SK-N-SH (cell line): Measurements from ENCODE around the gene C12orf56. TPM values are rescaled to one million over a fixed set of nuclear protein-coding genes. Genes with fewer than 3 reads are reported as not detected.
A peak's percentile ranks its signal among the peaks of the same experiment; 100 is the strongest.
"Not testable (repeated sequence)": the region's sequence is repeated elsewhere in the genome, so short reads cannot be mapped to it uniquely, and the experiment has no call there.

Source experiments
- CTCF ChIA-PET: fragments of 300-600, 350-600 bp; formaldehyde crosslinking; extraction: SDS; loops from one replicate; lab custom pipeline; 2021; lab: Yijun Ruan, JAX
- POLR2A ChIA-PET: fragments of 350-600 bp; sonication (Branson Sonifier 250); formaldehyde crosslinking; extraction: SDS; loops from one replicate; lab custom pipeline; 2020; ENCODE audit warnings: antibody characterized with exemption, inconsistent platforms; lab: Yijun Ruan, JAX
- DNase-seq: peaks from one replicate; pipeline ENCODE4 v3.0.0; 2012
- H2AFZ ChIP-seq: fragments of 200-600 bp; sonication (generic); 2 replicates; pipeline ENCODE4 v1.8.1; 2016; ENCODE audit warnings: antibody characterized with exemption, mild to moderate bottlenecking, low read depth
- H3F3A ChIP-seq: fragments of 200-600 bp; sonication (generic); replicated peaks from 2 replicates; pipeline ENCODE3; 2016; ENCODE audit warnings: antibody characterized with exemption, mild to moderate bottlenecking; ENCODE audit not compliant: insufficient read depth
- H3K27ac ChIP-seq, 2 experiments: fragments of 200-500 bp in 1 of 2; fragments of 200-600 bp in 1 of 2; sonication (Bioruptor generic) in 1 of 2; sonication (generic), shearing (Covaris generic) in 1 of 2; 2 replicates each; pipeline versions ENCODE4 v1.5.1 to v1.6.1; 2014 to 2016; ENCODE audit warnings: low read depth in 2 of 2, inconsistent platforms in 1 of 2, low read length in 1 of 2, mild to moderate bottlenecking in 1 of 2, mixed read lengths in 1 of 2
- H3K27me3 ChIP-seq: fragments of 200-600 bp; sonication (generic), shearing (Covaris generic); 2 replicates; pipeline ENCODE4 v1.6.1; 2016; ENCODE audit warnings: mixed run types; ENCODE audit not compliant: insufficient read depth
- H3K36me3 ChIP-seq, 2 experiments: fragments of 200-500 bp in 1 of 2; fragments of 200-600 bp in 1 of 2; sonication (Bioruptor generic) in 1 of 2; sonication (generic) in 1 of 2; replicated peaks in 1 of 2; 2 replicates each; pipeline versions ENCODE3 to v1.5.1; 2014 to 2016; ENCODE audit warnings: low read length in 1 of 2, mild to moderate bottlenecking in 1 of 2; ENCODE audit not compliant: insufficient read depth in 2 of 2, control insufficient read depth in 1 of 2
- H3K4me1 ChIP-seq, 2 experiments: fragments of 200-500 bp in 1 of 2; fragments of 200-600 bp in 1 of 2; sonication (Bioruptor generic) in 1 of 2; sonication (generic), shearing (Covaris generic) in 1 of 2; 2 replicates each; pipeline versions ENCODE4 v1.5.1 to v1.6.1; 2014 to 2016; ENCODE audit warnings: low read depth in 1 of 2, low read length in 1 of 2, mixed run types in 1 of 2; ENCODE audit not compliant: insufficient read depth in 2 of 2, control insufficient read depth in 1 of 2
- H3K4me2 ChIP-seq: fragments of 200-600 bp; sonication (generic), shearing (Covaris generic); 2 replicates; pipeline ENCODE4 v1.6.1; 2017; ENCODE audit warnings: mixed run types
- H3K4me3 ChIP-seq, 2 experiments: fragments of 200-500 bp in 1 of 2; fragments of 200-600 bp in 1 of 2; sonication (Bioruptor generic) in 1 of 2; sonication (generic), shearing (Covaris generic) in 1 of 2; 2 replicates each; pipeline versions ENCODE4 v1.5.1 to v1.8.1; 2014 to 2016; ENCODE audit warnings: low read depth in 2 of 2, inconsistent platforms in 1 of 2, low read length in 1 of 2, mild to moderate bottlenecking in 1 of 2, mixed read lengths in 1 of 2, moderate library complexity in 1 of 2
- H3K79me2 ChIP-seq: fragments of 200-600 bp; sonication (generic); 2 replicates; pipeline ENCODE4 v1.8.1; 2017; ENCODE audit warnings: mild to moderate bottlenecking; ENCODE audit not compliant: insufficient read depth
- H3K9ac ChIP-seq: fragments of 200-600 bp; sonication (generic); 2 replicates; pipeline ENCODE4 v1.6.1; 2017; ENCODE audit warnings: mixed run types
- H3K9me2 ChIP-seq: fragments of 200-600 bp; sonication (generic); 2 replicates; pipeline ENCODE4 v1.6.1; 2017; ENCODE audit warnings: mixed run types
- H3K9me3 ChIP-seq: fragments of 200-600 bp; sonication (generic); 2 replicates; pipeline ENCODE4 v1.6.1; 2017; ENCODE audit warnings: mixed run types, mild to moderate bottlenecking, moderate library complexity
- H4K20me1 ChIP-seq: fragments of 200-600 bp; sonication (generic); 2 replicates; pipeline ENCODE4 v1.6.1; 2017; ENCODE audit warnings: mild to moderate bottlenecking, mixed run types; ENCODE audit not compliant: insufficient read depth
- POLR2AphosphoS5 ChIP-seq: IDR thresholded peaks from 2 replicates; pipeline ENCODE4 v1.6.1; 2012; ENCODE audit warnings: low read depth, low read length
- RFX5 ChIP-seq: IDR thresholded peaks from 2 replicates; pipeline ENCODE4 v1.6.1; 2012; ENCODE audit warnings: mild to moderate bottlenecking, improper control_type of control experiment, low read length
- SMC3 ChIP-seq: IDR thresholded peaks from 2 replicates; pipeline ENCODE4 v1.6.1; 2012; ENCODE audit warnings: low read depth, low read length, improper control_type of control experiment
- TAF1 ChIP-seq: IDR thresholded peaks from 2 replicates; pipeline ENCODE4 v1.6.1; 2012; ENCODE audit warnings: low read depth, mild to moderate bottlenecking, low read length, moderate library complexity, borderline replicate concordance
- USF1 ChIP-seq: IDR thresholded peaks from 2 replicates; pipeline ENCODE4 v1.4.0; 2012; ENCODE audit warnings: low read depth, borderline replicate concordance
- YY1 ChIP-seq: IDR thresholded peaks from 2 replicates; pipeline ENCODE4 v1.4.0; 2012; ENCODE audit warnings: low read depth, mild to moderate bottlenecking
- WGBS: methylation state at CpG from one replicate; pipeline ENCODE4 v1.1.6; 2017; ENCODE audit warnings: low lambda C conversion rate; 5-methylcytosine and 5-hydroxymethylcytosine counted together
- polyA plus RNA-seq, 3 experiments: library from polyadenylated mRNA; depleted of rRNA; stranded (reverse); fragments of >200 nt; gene quantifications; 2 replicates each; pipeline ENCODE4 v1.2.3, GENCODE V29; 2012
- TF ChIP-seq, protein P1 (sequence below): fragments of 150-350 bp; IDR thresholded peaks from 2 replicates; pipeline ENCODE4 v1.6.1; 2016; ENCODE audit warnings: mild to moderate bottlenecking, low read depth, low read length
- TF ChIP-seq, protein P2 (sequence below): IDR thresholded peaks from 2 replicates; pipeline ENCODE4; 2012
- TF ChIP-seq, protein P3 (sequence below): IDR thresholded peaks from 2 replicates; pipeline ENCODE4 v1.4.0; 2012; ENCODE audit warnings: low read depth, borderline replicate concordance

C12orf56 gene
- polyA plus RNA-seq, 1 of the 3 experiments (the other 2 are of a cell fraction): not detected

DNA sequence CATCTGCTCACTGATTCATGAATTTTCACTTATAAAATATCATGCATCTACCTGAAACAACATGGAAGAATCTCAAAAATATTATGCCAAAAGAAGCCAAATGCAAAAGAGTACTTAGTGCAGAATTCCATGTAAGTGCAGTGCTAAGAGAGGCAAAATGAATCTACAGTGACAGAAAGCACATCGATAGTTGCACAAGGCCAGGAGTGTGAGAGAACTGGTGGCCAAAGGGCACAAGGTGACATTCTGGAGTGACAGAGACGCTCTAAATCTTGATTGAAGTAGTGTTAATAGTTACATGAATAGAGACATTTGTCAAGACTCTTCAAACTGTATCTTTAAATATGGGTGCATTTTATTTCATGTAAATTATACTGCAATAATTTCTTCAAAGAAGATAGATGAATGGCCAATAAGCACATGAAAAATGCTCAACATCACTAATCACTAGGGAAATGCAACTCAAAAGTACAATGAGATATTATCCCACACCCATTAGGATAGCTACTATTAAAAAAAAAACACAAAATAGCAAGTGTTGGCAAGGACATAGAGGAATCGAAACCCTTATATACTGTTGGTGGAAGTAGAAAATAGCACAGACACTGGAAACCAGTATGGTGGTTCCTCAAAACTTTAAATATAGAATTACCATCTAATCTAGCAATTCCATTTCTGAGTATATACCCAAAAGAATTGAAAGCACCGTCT lies 96.7 kb downstream of the C12orf56 start:
- no peak overlapping the region for H3K4me2 ChIP-seq
- no peak overlapping the region for H3K27ac ChIP-seq
- 0 out of 2 replicates have a peak, but pooled peaks have one; percentile 47 for TF ChIP-seq RFX5
- no peak for TF ChIP-seq TAF1
- TF ChIP-seq SMC3: no peak
- TF ChIP-seq, protein P1, sequence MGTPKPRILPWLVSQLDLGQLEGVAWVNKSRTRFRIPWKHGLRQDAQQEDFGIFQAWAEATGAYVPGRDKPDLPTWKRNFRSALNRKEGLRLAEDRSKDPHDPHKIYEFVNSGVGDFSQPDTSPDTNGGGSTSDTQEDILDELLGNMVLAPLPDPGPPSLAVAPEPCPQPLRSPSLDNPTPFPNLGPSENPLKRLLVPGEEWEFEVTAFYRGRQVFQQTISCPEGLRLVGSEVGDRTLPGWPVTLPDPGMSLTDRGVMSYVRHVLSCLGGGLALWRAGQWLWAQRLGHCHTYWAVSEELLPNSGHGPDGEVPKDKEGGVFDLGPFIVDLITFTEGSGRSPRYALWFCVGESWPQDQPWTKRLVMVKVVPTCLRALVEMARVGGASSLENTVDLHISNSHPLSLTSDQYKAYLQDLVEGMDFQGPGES: no peak
- no peak for TF ChIP-seq YY1
- TF ChIP-seq, protein P2, sequence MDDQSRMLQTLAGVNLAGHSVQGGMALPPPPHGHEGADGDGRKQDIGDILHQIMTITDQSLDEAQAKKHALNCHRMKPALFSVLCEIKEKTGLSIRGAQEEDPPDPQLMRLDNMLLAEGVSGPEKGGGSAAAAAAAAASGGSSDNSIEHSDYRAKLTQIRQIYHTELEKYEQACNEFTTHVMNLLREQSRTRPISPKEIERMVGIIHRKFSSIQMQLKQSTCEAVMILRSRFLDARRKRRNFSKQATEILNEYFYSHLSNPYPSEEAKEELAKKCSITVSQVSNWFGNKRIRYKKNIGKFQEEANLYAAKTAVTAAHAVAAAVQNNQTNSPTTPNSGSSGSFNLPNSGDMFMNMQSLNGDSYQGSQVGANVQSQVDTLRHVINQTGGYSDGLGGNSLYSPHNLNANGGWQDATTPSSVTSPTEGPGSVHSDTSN: no peak
- no peaks in the 10 kb centered on the region for H3K36me3 ChIP-seq
- no peaks in the 10 kb centered on the region for H3K79me2 ChIP-seq
- H3K4me1 ChIP-seq: no peaks in the 10 kb centered on the region
- no peaks in the 10 kb centered on the region for H3F3A ChIP-seq
- no peaks in the 10 kb centered on the region for H3K9me2 ChIP-seq
- no peak overlapping the region for H3K4me3 ChIP-seq
- POLR2A ChIA-PET: no interaction called here
- no peak overlapping the region for H2AFZ ChIP-seq
- H3K9me3 ChIP-seq: no peaks in the 10 kb centered on the region
- H4K20me1 ChIP-seq: no peaks in the 10 kb centered on the region
- H3K27me3 ChIP-seq: no peaks in the 10 kb centered on the region
- no peak overlapping the region for H3K9ac ChIP-seq
- DNase-seq: no peak
- CTCF ChIA-PET: no interaction called here
- WGBS: 29% methylated on average over 4 of the region's 4 CpGs

- H4K20me1 ChIP-seq, H3K27ac ChIP-seq, H3F3A ChIP-seq, POLR2A ChIA-PET, H3K4me3 ChIP-seq, H3K79me2 ChIP-seq, H3K9me3 ChIP-seq, H3K4me1 ChIP-seq, CTCF ChIA-PET, H3K9me2 ChIP-seq, H2AFZ ChIP-seq, H3K9ac ChIP-seq, H3K27me3 ChIP-seq, H3K4me2 ChIP-seq, DNase-seq, H3K36me3 ChIP-seq: not testable (repeated sequence)
- 57% methylated on average over 2 of the region's 15 CpGs for WGBS
Measured at GRCh38 chr12:64293174-64293573, 97.4 kb downstream of the C12orf56 start.

DNA sequence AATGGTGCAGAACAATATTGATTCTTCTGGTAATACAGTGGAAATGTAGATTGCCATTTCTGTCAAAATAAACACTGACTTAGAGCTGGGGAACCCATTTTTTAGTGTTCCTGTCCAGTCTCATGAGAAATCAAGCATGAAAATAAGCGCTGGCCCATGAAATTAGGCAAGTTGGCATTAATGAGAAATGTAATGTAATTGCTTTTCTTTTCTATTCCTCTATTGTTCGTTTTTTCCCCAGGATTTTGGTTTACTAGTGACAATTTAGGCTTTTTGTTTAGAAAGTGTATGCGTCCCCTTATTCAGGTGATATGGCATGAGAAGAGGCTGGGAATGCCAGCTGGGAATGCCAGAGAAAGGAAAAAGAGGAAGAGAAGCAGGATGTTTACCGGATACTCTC lies 104.0 kb downstream of the C12orf56 start:
- Histone ChIP-seq H3K4me2 (no peak overlapping the region), H3K79me2 (no peaks in the 10 kb centered on the region), H3K9me3 (no peaks in the 10 kb centered on the region), H3K9me2 (no peaks in the 10 kb centered on the region), H3K4me3 (no peak overlapping the region), H4K20me1 (no peaks in the 10 kb centered on the region), H3K4me1 (no peaks in the 10 kb centered on the region), H2AFZ (no peak overlapping the region), H3K27ac (no peak overlapping the region), H3F3A (no peaks in the 10 kb centered on the region), H3K27me3 (no peaks in the 10 kb centered on the region), H3K9ac (no peak overlapping the region), H3K36me3 (no peaks in the 10 kb centered on the region)
- WGBS: 61% methylated on average over 4 of the region's 4 CpGs
- TF ChIP-seq POLR2AphosphoS5: no peak
- TF ChIP-seq, protein P3, sequence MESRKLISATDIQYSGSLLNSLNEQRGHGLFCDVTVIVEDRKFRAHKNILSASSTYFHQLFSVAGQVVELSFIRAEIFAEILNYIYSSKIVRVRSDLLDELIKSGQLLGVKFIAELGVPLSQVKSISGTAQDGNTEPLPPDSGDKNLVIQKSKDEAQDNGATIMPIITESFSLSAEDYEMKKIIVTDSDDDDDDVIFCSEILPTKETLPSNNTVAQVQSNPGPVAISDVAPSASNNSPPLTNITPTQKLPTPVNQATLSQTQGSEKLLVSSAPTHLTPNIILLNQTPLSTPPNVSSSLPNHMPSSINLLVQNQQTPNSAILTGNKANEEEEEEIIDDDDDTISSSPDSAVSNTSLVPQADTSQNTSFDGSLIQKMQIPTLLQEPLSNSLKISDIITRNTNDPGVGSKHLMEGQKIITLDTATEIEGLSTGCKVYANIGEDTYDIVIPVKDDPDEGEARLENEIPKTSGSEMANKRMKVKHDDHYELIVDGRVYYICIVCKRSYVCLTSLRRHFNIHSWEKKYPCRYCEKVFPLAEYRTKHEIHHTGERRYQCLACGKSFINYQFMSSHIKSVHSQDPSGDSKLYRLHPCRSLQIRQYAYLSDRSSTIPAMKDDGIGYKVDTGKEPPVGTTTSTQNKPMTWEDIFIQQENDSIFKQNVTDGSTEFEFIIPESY: no peak
- no peak for TF ChIP-seq USF1
- ChIA-PET CTCF (no interaction called here), POLR2A (no interaction called here)
- DNase-seq: no peak
